Activated naive CD4-positive, alpha-beta T cell treated with anti-CD3 and anti-CD28 coated beads, Interleukin-2, amount 50 U/mL, for 16 hours (primary cell): ENCODE data around the gene TIMM8A.
"Not testable (repeated sequence)": the region's sequence is repeated elsewhere in the genome, so short reads cannot be mapped to it uniquely, and the experiment has no call there.

Source experiments
- DNase-seq: peaks from one replicate; pipeline ENCODE4 v3.0.0-alpha.2; 2020

The TIMM8A gene

GRCh38 chrX:101357166-101357795 is 8.7 kb upstream of the TIMM8A start:
- DNase-seq = no peak

- DNase-seq = no peak
These were observed 636 bp upstream of the TIMM8A start for GRCh38 chrX:101349193-101349562.

GRCh38 chrX:101347859-101348451 is 587 bp downstream of the TIMM8A start:
- no peak for DNase-seq

GRCh38 chrX:101337776-101338271 is 10.7 kb downstream of the TIMM8A start:
- DNase-seq = no peak

- not testable (repeated sequence) for DNase-seq
These were observed 14.2 kb downstream of the TIMM8A start for GRCh38 chrX:101334310-101334709.

GRCh38 chrX:101326600-101326999 is 21.9 kb downstream of the TIMM8A start:
- not testable (repeated sequence) for DNase-seq

- no peak for DNase-seq
These were observed 44.8 kb downstream of the TIMM8A start for GRCh38 chrX:101303790-101304189.
